OCI-LY7 (cell line): ENCODE results near the gene CEP104. TPM values are rescaled to one million over a fixed set of nuclear protein-coding genes. Genes with fewer than 3 reads are reported as not detected.

Experiments used
- BruUV-seq: library from RNA; stranded (reverse); fragments of 400-500 nt; replicated peaks from 2 replicates; lab custom pipeline; 2021; lab: Mats Ljungman, UMichigan
- CTCF ChIA-PET: fragments of 300-600 bp; sonication (Branson Sonifier 250); formaldehyde crosslinking; loops from one replicate; lab custom pipeline; 2022; ENCODE audit warnings: antibody characterized with exemption; ENCODE audit not compliant: unreplicated experiment; lab: Charles Lee
- POLR2A ChIA-PET: fragments of 300-600 bp; sonication (Branson Sonifier 250); formaldehyde crosslinking; loops from one replicate; lab custom pipeline; 2022; ENCODE audit warnings: antibody characterized with exemption; lab: Charles Lee
- DNase-seq: peaks from one replicate; pipeline ENCODE4 v3.0.0-alpha.2; 2015; ENCODE audit warnings: low spot score
- H2AFZ ChIP-seq: fragments of 200-600 bp; sonication (generic), shearing (Covaris generic); 2 replicates; pipeline ENCODE4 v1.6.1; 2014; ENCODE audit warnings: mild to moderate bottlenecking, antibody characterized with exemption, low read length, moderate library complexity
- H3K27ac ChIP-seq: fragments of 200-600 bp; sonication (generic); 2 replicates; pipeline ENCODE4 v1.5.1; 2014; ENCODE audit warnings: mixed run types, low read depth, mild to moderate bottlenecking, moderate library complexity, low read length, inconsistent platforms; ENCODE audit not compliant: poor library complexity, severe bottlenecking
- H3K36me3 ChIP-seq: fragments of 200-600 bp; sonication (generic); 2 replicates; pipeline ENCODE4 v1.6.1; 2014; ENCODE audit warnings: mild to moderate bottlenecking, antibody characterized with exemption, low read length, moderate library complexity, mixed read lengths; ENCODE audit not compliant: insufficient read depth
- H3K4me1 ChIP-seq: fragments of 200-600 bp; sonication (generic); 2 replicates; pipeline ENCODE4 v1.5.1; 2014; ENCODE audit warnings: mild to moderate bottlenecking, low read length; ENCODE audit not compliant: insufficient read depth, poor library complexity, severe bottlenecking
- H3K4me2 ChIP-seq: fragments of 200-600 bp; sonication (generic); 2 replicates; pipeline ENCODE4 v1.6.1; 2014; ENCODE audit warnings: mild to moderate bottlenecking, low read length
- H3K4me3 ChIP-seq: fragments of 200-600 bp; sonication (generic); 2 replicates; pipeline ENCODE4 v1.5.1; 2014; ENCODE audit warnings: mild to moderate bottlenecking, low read depth, low read length; ENCODE audit not compliant: poor library complexity, severe bottlenecking
- H3K79me2 ChIP-seq: fragments of 200-600 bp; sonication (generic); 2 replicates; pipeline ENCODE4 v1.6.1; 2016; ENCODE audit warnings: low read depth, mild to moderate bottlenecking, low read length, moderate library complexity, mixed read lengths; ENCODE audit not compliant: insufficient read depth
- H3K9me2 ChIP-seq: fragments of 200-600 bp; sonication (generic); 2 replicates; pipeline ENCODE4 v1.6.1; 2016; ENCODE audit warnings: mild to moderate bottlenecking, low read length, mixed read lengths; ENCODE audit not compliant: insufficient read depth
- H3K9me3 ChIP-seq: fragments of 200-600 bp; sonication (generic); 2 replicates; pipeline ENCODE4 v1.6.1; 2014; ENCODE audit warnings: mild to moderate bottlenecking, mixed run types, low read length, mixed read lengths
- H4K20me1 ChIP-seq: fragments of 200-600 bp; sonication (generic); 2 replicates; pipeline ENCODE4 v1.6.1; 2014; ENCODE audit warnings: mild to moderate bottlenecking, antibody characterized with exemption, low read length, moderate library complexity, mixed read lengths; ENCODE audit not compliant: insufficient read depth
- EZH2phosphoT487 ChIP-seq: fragments of 200-600 bp; sonication (generic); IDR thresholded peaks from 2 replicates; pipeline ENCODE4 v1.6.1; 2018; ENCODE audit warnings: low read depth, borderline replicate concordance, mild to moderate bottlenecking, mixed run types, antibody characterized with exemption, low read length, moderate library complexity, mixed read lengths
- intact Hi-C: fragments of 100-400 bp; cut with micrococcal nuclease; formaldehyde crosslinking; loops from one replicate; pipeline ENCODE4 v1.10.0; 2022; ENCODE audit not compliant: unreplicated experiment
- total RNA-seq, 2 experiments: library from RNA; depleted of rRNA in 1 of 2; stranded (reverse); fragments of >200 nt in 1 of 2; shearing (Covaris generic) in 1 of 2; gene quantifications; 2 replicates each; pipeline ENCODE4 v1.2.3, GENCODE V29; 2014 to 2022
- TF ChIP-seq, protein P1 (sequence below): fragments of 200-600 bp; sonication (generic); conservative IDR thresholded peaks from 2 replicates; pipeline ENCODE4 v1.5.1; 2014; ENCODE audit warnings: mild to moderate bottlenecking, antibody characterized with exemption, low read length, moderate library complexity, mixed read lengths

CEP104 gene
- total RNA-seq, 2 experiments from 2014 or later = 26.8 to 71.0 TPM

DNA sequence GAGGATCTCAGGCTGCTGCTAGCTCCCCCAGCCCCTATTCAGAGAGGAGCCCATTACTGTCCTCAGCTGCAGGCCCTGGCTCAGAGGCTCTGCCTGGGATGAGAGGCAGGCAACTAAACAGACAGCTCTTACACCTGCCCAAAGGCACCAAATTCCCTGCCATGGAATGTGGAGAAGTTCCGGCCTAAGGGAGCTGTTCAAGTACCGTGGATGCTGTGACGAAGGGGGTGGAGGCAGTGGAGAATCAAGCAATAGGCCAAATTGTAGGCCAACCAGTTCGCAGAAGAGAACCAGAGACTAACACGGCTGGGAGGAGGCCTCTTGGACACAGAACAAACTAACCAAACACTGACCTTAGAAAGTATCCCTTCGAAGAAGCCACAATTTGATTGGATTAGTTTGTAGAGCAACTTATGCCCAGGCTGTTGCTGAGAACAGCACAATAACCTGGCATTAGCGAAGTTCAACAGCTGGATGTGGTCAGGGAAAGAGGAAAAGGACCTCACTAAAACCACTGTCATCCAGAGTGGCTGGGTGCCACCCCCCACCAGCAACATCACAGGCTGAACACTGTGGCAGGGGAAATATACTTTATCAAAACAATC, 39.5 kb upstream of the CEP104 start:
- CTCF ChIA-PET = no interaction called here
- Histone ChIP-seq H3K4me1 (peaks cover 27% of the 10 kb centered on the region), H3K4me2 (no peak overlapping the region), H4K20me1 (no peaks in the 10 kb centered on the region), H3K9me3 (peaks cover 24% of the 10 kb centered on the region; the same call in 1 of the 2 replicates), H3K27ac (no peak overlapping the region), H3K4me3 (no peak overlapping the region), H3K9me2 (no peaks in the 10 kb centered on the region), H2AFZ (no peak overlapping the region), H3K36me3 (peaks cover 63% of the 10 kb centered on the region), H3K79me2 (peaks cover 74% of the 10 kb centered on the region)
- intact Hi-C loops = no loop called here
- POLR2A ChIA-PET = no interaction called here
- no TSS peak for BruUV-seq
- TF ChIP-seq EZH2phosphoT487 = no peak
- TF ChIP-seq, protein P1, sequence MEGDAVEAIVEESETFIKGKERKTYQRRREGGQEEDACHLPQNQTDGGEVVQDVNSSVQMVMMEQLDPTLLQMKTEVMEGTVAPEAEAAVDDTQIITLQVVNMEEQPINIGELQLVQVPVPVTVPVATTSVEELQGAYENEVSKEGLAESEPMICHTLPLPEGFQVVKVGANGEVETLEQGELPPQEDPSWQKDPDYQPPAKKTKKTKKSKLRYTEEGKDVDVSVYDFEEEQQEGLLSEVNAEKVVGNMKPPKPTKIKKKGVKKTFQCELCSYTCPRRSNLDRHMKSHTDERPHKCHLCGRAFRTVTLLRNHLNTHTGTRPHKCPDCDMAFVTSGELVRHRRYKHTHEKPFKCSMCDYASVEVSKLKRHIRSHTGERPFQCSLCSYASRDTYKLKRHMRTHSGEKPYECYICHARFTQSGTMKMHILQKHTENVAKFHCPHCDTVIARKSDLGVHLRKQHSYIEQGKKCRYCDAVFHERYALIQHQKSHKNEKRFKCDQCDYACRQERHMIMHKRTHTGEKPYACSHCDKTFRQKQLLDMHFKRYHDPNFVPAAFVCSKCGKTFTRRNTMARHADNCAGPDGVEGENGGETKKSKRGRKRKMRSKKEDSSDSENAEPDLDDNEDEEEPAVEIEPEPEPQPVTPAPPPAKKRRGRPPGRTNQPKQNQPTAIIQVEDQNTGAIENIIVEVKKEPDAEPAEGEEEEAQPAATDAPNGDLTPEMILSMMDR = no peak
- DNase-seq = no peak

DNA sequence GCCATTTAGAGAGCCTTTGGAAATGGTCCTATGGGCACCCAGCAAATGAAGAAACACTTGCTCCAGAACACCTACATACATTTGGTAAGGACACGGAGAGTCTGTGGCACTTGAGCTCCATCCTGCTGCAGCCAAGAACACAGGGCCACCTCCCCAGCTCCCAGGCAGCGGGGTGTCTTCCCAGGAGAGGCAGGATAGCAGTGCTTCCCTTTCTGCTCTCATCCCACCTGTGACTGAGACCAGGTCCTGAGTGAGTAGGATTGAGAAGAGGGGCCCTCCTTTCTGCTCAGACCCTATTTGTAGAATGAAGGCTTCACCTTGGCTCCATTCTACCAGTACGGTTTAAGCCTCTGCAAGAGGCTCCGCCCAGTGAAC, 38.9 kb upstream of the CEP104 start:
- H3K36me3 ChIP-seq = peaks cover 68% of the 10 kb centered on the region
- H2AFZ ChIP-seq = no peak overlapping the region
- CTCF ChIA-PET = no interaction called here
- H3K4me3 ChIP-seq = no peak overlapping the region
- no peak for DNase-seq
- POLR2A ChIA-PET = no interaction called here
- peaks cover 74% of the 10 kb centered on the region for H3K79me2 ChIP-seq
- intact Hi-C loops = no loop called here
- peaks cover 24% of the 10 kb centered on the region for H3K4me1 ChIP-seq
- BruUV-seq = no TSS peak
- no peak for TF ChIP-seq EZH2phosphoT487
- TF ChIP-seq, protein P1 = no peak
- H3K4me2 ChIP-seq = no peak overlapping the region
- H3K27ac ChIP-seq = no peak overlapping the region
- H3K9me3 ChIP-seq = peaks cover 24% of the 10 kb centered on the region; the same call in 1 of the 2 replicates
- no peaks in the 10 kb centered on the region for H3K9me2 ChIP-seq
- no peaks in the 10 kb centered on the region for H4K20me1 ChIP-seq

DNA sequence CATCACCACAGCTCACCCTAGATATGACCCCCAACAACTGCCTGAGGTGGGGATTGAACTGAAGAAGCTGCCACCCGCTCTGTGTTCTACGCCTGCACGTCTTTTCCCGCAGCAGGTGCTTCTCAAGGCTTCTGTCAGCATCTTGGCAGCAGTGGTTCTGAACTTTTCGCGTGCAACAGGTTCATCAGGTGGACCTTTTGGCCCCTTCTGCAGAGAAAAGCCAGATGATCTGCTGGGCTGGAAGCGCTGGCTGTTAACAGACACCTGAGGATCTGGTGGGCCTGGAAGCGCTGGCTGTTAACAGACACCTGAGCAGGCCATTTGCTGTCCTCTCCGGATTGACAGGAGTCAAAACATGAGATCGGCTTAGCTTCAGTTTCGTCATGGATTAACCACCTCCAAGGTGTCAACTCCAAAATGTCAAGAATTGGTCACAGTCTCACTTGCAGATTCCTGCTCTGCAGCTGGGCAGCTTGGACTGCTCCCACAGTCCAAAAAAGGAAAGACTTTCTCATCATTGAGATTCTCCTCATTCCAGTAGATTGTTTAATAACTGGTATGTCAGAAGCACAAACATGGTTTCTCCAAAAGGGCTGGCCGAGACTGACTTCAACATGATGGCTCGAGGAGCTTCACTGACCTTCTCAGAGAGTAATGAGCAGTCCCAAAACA, 38.4 kb upstream of the CEP104 start:
- BruUV-seq = no TSS peak
- H3K4me1 ChIP-seq = peaks cover 24% of the 10 kb centered on the region
- H3K4me3 ChIP-seq = no peak overlapping the region
- H4K20me1 ChIP-seq = no peaks in the 10 kb centered on the region
- no peak overlapping the region for H3K27ac ChIP-seq
- DNase-seq = no peak
- peaks cover 24% of the 10 kb centered on the region; the same call in 1 of the 2 replicates for H3K9me3 ChIP-seq
- intact Hi-C loops = no loop called here
- peaks cover 74% of the 10 kb centered on the region for H3K79me2 ChIP-seq
- no peak overlapping the region for H2AFZ ChIP-seq
- TF ChIP-seq EZH2phosphoT487 = no peak
- TF ChIP-seq, protein P1 = no peak
- ChIA-PET POLR2A (interaction anchor here (0.8 kb wide), 1 partner anchor 9 kb away, joined by 3 read pairs; no protein-coding TSS in a partner anchor), CTCF (no interaction called here)
- peaks cover 73% of the 10 kb centered on the region for H3K36me3 ChIP-seq
- H3K9me2 ChIP-seq = no peaks in the 10 kb centered on the region
- no peak overlapping the region for H3K4me2 ChIP-seq
